Raji (cell line): ENCODE results near the gene B4GALNT2.

Experiments
- POLR2A ChIP-seq: IDR thresholded peaks from 2 replicates; pipeline ENCODE4 v1.6.1; 2011; ENCODE audit warnings: low read depth, low read length, control low read depth; ENCODE audit not compliant: insufficient read depth

Gene B4GALNT2

GRCh38 chr17:49157784-49158183 lies 25.2 kb downstream of the B4GALNT2 start:
- TF ChIP-seq POLR2A, result no peak

DNA sequence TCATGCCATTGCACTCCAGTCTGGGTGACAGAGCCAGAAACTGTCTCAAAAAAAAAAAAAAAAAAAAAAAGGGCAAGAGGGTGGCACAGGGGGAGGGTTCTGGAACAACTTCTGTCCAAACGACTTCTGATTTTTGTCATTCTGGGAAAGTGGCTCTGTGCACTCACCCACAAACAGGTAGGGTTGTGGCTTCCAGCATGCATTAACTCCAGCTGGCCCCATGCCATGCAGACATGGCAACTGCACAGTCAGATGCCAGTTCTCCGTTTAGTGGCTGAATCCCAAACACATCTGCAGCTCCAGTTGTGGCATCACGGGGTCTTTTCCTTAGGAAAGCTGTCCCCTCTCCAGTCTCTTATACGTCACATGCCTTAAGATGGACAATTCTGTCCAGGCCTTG lies 30.3 kb downstream of the B4GALNT2 start:
- no peak for TF ChIP-seq POLR2A

DNA sequence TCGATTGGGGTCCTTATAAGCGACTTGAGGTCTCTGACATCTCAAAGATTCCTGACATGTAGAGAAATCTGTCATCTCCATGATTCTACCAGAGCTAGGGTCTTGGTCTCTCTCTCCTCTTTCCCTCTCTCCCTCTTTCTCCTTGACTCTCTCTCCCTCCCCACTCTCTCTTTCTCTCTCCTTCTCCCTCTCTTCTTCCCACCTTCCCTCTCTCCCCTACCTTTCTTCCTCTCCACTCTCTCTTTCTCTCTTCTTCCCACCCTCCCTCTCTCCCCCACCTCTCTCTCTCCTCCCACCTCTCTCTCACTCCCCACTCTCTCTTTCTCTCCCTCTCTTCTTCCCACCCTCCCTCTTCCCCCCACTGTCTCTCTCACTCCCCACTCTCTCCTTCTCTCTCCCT lies 32.6 kb downstream of the B4GALNT2 start:
- no peak for TF ChIP-seq POLR2A

DNA sequence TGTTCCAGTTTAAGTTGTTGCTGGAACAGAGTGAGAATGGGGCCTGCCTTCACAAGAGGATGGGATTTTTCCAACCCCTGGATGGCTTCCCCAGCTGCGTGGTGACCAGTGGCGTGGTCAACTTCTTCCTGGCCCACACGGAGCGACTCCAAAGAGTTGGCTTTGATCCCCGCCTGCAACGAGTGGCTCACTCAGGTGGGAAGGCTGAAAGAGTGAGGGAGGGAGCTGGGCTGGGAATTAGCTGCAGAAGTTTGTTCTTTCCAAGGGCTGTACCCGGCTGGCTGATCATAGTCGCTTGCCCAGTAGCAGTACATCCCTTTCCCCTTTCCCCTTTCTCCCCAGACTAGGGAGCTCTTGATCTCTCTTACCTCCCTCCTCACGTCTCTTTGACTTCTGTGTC lies 36.1 kb downstream of the B4GALNT2 start:
- TF ChIP-seq POLR2A, result no peak

DNA sequence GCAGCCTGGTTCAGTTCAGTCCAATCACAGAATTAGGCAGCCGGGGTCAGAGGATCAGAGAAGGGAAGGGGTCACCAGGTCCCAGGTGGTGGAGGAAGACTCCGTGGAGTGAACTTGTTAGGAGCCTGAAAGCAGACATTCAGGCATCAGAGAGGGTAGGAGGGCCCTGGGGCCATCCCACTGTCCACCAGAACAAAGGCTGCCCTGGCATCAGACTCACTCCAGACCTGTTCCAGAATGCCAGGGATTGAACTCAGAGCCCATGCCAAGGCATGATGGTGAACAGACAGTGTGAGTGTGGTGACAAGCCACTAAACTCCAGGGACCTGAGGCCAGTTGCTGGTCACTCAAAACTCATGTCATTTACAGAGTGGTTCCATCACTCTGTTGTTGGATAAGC lies 37.6 kb downstream of the B4GALNT2 start:
- TF ChIP-seq POLR2A, result no peak

DNA sequence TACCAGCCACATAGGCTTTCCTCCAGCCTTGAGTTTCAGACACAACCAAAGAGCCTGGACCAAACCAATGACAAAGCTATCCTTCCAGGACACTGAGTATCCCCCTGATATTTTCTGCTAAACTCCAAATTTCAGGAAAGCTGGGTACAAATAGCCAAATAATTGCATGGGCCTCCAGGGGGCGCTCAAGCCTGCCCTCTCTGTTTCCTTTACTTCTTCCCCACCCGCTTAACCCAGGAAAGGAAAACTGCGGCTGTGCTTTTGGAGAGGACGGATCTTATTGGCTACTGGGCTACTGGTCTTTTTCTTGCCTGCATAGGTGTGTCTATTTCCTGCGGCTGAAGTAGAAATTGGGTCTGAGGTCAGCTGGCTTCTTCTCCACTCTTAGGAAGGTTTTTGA lies 47.7 kb downstream of the B4GALNT2 start:
- no peak for TF ChIP-seq POLR2A

DNA sequence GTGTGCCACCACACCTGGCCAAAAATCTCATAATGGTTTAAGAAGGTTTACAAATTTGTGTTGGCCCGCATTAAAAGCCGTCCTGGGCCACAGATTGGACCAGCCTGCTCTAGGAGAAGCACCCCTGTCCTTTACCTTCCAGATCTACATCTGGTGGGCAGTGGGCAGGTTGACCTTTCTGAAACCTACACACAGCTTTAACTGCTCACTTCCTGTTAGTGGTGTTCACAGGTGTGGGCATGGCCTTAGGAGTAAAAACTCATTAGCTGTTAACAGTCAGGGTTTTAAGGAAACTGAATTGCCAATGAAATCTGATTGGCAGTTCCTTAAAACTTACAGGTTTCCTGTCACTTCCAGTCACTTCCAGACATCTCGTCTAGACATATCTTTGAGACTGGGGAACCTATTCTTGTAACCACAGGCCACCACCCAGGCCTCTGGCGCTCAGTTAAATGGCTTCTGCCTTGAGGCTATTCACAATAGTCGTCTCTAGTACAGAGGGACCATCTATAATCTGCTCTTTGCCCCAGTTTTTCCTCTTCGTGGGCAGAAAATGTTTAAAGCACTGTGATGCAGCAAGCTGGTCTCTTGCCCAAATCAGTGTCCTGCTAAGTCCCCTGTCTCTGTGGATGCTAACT lies 48.5 kb downstream of the B4GALNT2 start:
- TF ChIP-seq POLR2A, result no peak

GRCh38 chr17:49183341-49183740 lies 50.8 kb downstream of the B4GALNT2 start:
- no peak for TF ChIP-seq POLR2A

- TF ChIP-seq POLR2A, result no peak
Measured at GRCh38 chr17:49183801-49184200, 51.2 kb downstream of the B4GALNT2 start.

DNA sequence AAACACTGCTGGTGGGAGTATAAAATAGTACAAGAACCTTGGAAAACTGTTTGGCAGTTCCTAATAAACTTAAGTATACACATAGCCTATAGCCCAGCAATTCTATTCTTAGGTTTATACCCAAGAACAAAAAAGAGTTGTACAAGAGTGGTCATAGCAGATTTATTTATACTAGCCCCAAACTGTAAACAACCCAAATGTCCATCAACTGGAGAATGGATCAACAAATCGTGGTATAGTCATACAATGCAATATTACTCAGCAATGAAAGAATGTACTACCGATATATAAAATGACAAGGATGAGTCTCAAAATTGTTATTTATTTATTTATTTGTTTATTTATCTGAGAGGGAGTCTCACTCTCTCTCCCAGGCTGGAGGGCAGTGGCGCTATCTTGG lies 54.7 kb downstream of the B4GALNT2 start:
- TF ChIP-seq POLR2A, result no peak

DNA sequence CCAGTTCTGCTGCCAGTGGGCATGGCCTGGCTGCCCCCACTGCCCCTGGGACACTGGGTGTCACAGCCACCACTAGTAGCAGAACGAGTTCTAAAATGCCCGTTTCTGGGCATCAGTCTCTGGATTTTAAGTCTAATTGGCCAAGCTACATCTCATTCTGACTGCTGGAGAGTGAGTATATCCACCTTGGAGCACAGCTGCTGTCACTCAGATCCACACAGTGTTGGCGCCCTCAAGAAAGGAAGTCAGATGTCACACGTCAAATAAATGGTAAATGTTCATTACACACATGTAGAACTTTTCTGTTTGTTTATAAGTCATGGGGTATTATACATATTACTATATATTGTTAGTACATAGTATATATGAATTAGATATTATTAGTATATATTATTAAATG lies 58.4 kb downstream of the B4GALNT2 start:
- no peak for TF ChIP-seq POLR2A

DNA sequence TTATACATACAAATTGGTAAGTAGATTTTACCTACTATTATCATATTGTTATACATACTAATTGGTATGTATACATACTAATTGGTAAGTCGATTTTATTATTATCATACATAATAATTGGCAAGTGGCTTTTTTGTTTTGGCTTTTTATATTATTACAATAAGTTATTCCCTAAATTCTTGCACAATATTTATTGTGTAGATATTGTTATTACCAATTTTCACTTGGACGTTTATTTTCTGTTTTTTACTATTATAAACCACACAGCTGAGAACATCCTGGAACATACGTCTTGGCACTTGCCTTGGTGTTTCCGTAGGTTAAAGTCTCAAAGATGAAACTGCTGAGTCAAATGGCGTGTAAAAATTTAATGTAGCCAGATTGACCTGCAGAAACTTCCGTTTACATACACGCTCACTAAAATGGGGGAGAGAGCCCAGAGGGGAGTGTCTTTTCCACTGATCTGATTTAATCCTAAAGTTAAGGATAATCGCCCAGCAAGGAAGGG lies 58.9 kb downstream of the B4GALNT2 start:
- no peak for TF ChIP-seq POLR2A

DNA sequence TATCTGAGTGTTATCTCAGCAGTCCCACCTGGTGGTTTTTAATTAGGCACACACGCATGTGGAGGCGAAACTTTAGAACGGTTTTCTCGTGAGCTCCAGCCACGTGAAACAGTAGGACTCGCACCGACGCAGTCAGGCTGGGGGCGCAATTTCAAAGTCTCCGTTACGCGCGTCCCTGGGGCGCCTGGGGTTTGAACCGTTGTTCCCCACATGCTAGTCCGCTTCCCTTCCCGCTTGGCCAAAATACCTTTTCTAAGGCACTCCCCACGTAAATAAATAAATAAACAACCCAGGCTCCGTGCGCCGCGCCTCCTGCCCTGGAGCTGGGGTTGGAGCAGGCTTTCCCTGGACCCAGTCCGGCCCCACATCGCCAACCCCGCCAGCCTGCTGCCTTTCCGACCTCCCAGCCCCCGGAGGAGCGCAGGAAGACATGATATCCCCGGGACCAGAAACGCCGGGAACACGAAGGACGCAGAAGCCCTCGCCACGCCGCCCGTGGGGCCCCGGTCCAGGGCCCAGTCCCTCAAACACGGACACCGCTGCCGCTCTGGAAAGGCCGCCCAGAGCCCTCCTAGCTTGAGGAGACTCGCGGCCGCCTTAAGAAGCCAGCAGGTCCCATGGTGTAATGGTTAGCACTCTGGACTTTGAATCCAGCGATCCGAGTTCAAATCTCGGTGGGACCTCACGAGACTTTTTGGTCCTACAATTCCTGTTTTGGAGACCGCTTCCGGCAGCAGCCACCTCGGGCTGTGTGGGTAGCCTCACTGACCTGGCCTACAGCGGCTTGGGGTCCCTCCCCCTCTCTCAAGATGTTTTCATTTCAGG lies 59.6 kb downstream of the B4GALNT2 start:
- peak; percentile 73 for TF ChIP-seq POLR2A

DNA sequence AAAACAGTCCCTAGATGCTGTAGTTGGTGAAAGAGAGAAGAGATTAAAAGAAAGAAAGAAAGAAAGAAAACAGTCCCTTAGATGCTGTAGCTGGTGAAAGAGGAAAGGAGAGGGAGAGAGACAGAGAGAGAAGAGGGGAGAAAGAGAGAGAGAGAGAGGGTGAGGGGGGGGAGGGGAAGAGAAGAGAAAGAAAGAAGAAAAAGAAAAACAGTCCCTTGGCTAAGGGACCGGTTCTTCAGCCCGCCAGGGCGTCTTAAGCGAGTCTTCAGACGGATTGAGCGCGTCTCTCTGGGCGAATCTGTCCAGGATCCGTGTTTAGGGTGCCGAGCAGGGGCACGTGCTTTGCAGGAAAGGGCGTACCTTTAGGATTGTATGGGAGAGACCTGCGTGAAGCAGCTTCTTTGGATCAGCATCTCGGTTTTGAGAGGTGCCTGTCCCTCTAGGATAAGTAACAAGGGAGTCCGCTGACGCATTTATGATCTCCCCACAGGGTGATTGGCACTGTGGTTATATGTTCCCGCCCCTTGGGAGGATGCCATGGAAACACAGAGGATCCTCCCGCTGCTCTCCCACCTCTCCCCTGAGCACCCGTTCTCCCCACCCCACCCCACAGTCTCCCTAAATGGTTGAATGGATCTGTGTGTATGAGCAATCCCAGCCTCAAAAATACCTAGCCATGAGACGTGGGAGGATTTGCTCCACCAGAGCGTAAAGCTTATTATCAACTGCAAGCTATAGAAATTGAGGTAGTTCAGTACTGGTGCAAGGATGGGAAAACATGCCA lies 61.1 kb downstream of the B4GALNT2 start:
- TF ChIP-seq POLR2A, result peak; percentile 64

GRCh38 chr17:49194297-49194607 lies 61.7 kb downstream of the B4GALNT2 start:
- no peak for TF ChIP-seq POLR2A

GRCh38 chr17:49195751-49196150 lies 63.2 kb downstream of the B4GALNT2 start:
- TF ChIP-seq POLR2A, result no peak
